ENCODE data around the gene MAD2L2. TPM values are rescaled to one million over a fixed set of nuclear protein-coding genes. Genes with fewer than 3 reads are reported as not detected.

Gene MAD2L2
- total and polyA plus RNA-seq, 9 donors: 13.0 to 35.9 (median 27.8) TPM

DNA sequence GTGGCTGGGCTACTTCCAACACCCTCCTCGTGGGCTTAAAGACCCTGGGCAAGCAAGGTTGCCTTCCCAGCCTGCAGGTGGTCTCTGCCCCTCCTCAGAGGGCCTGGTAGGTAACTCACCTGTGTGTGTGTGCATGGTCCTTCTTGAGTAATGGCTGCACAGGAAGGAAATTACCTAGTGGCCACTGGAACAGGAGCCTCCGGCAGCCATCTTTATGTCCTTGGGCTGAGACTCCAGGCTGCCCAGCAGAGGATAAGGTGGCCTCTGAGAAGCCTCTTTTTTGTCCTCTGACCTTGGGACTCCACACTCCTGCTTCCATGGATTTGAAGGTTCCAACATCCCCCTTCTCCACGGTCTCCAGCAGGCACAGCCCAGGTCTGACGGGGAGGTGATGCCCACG, 30.5 kb upstream of the MAD2L2 start:
- no peaks in the 10 kb centered on the region for H3K36me3 ChIP-seq
- H3K4me1 ChIP-seq (ENCODE audit: insufficient read depth): no peaks in the 10 kb centered on the region
- no peak overlapping the region for H3K4me3 ChIP-seq
- no peaks in the 10 kb centered on the region for H3K27me3 ChIP-seq
- WGBS, 3 donors: 86 to 95% (median 89%) methylated on average over 5 of the region's 5 CpGs
- no peak for DNase-seq
- intact Hi-C loops (cut with DNase I): loop anchor here in 1 of 4 donors (10.0 kb wide), 1 partner anchor 57 kb away; the partner anchor contains the start of genes FBXO2 and FBXO44
- no peak overlapping the region for H3K27ac ChIP-seq
- H3K9me3 ChIP-seq: no peaks in the 10 kb centered on the region
- TF ChIP-seq EP300 (IDR thresholded peaks at IDR 0.05) (no peak), POLR2A (IDR thresholded peaks at IDR 0.05) (no peak)
- TF ChIP-seq, protein P1, sequence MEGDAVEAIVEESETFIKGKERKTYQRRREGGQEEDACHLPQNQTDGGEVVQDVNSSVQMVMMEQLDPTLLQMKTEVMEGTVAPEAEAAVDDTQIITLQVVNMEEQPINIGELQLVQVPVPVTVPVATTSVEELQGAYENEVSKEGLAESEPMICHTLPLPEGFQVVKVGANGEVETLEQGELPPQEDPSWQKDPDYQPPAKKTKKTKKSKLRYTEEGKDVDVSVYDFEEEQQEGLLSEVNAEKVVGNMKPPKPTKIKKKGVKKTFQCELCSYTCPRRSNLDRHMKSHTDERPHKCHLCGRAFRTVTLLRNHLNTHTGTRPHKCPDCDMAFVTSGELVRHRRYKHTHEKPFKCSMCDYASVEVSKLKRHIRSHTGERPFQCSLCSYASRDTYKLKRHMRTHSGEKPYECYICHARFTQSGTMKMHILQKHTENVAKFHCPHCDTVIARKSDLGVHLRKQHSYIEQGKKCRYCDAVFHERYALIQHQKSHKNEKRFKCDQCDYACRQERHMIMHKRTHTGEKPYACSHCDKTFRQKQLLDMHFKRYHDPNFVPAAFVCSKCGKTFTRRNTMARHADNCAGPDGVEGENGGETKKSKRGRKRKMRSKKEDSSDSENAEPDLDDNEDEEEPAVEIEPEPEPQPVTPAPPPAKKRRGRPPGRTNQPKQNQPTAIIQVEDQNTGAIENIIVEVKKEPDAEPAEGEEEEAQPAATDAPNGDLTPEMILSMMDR (IDR thresholded peaks at IDR 0.05): no peak

DNA sequence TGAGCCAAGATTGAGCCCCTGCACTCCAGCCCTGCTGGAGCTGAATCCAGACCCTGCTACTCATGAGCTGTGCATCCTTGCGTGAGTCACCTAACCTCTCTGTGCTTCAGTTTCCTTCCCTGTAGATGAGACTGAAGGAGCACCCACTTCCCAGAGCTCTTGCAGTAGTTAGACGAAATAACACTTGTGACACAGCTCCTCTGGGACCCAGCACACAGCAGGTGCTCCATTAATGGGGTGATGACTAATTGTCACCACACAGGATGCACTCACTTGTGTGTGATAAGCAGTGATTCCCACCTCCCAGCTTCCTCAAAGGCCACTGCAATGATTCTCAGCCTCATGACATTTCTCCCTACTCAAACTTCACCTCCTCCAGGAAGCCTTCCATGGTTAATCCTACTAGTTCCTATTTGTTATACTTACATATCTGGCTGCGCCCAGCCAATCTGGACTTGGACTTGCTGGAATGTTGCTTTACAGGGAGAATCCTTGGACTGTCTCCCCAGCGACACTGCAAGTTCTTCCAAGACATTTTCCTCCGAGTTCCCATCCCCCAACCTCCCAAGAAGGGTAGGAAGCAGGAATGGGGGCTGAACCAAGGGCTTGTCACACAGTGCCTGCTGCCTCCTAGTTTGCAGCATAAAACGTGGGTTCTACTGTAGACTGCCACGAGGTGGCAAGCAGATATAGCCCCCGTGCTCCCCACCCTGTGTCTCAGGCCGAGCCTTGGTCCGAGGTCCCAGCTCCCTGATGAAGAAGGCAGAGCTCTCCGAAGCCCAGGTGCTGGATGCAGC, 27.8 kb upstream of the MAD2L2 start:
- DNase-seq: no peak
- TF ChIP-seq, protein P1 (IDR thresholded peaks at IDR 0.05): no peak
- TF ChIP-seq POLR2A (IDR thresholded peaks at IDR 0.05): no peak
- no peak for TF ChIP-seq EP300 (IDR thresholded peaks at IDR 0.05)
- H3K9me3 ChIP-seq: no peaks in the 10 kb centered on the region
- H3K4me1 ChIP-seq (ENCODE audit: insufficient read depth): no peaks in the 10 kb centered on the region
- 62 to 75% (median 66%) methylated on average over 11 of the region's 11 CpGs for WGBS, 3 donors
- H3K4me3 ChIP-seq: no peak overlapping the region
- no peak overlapping the region for H3K27ac ChIP-seq
- no peaks in the 10 kb centered on the region for H3K36me3 ChIP-seq
- no peaks in the 10 kb centered on the region for H3K27me3 ChIP-seq
- intact Hi-C loops (cut with DNase I): no loop called here

GRCh38 chr1:11707621-11708276, 26.8 kb upstream of the MAD2L2 start:
- Histone ChIP-seq H3K4me3 (no peak overlapping the region), H3K27me3 (no peaks in the 10 kb centered on the region), H3K36me3 (no peaks in the 10 kb centered on the region), H3K4me1 (ENCODE audit: insufficient read depth) (no peaks in the 10 kb centered on the region), H3K9me3 (no peaks in the 10 kb centered on the region), H3K27ac (no peak overlapping the region)
- intact Hi-C loops (cut with DNase I): no loop called here
- WGBS, 3 donors: 39 to 47% (median 39%) methylated on average over 17 of the region's 17 CpGs
- no peak for DNase-seq
- no peak for TF ChIP-seq EP300 (IDR thresholded peaks at IDR 0.05)
- TF ChIP-seq POLR2A (IDR thresholded peaks at IDR 0.05): no peak
- TF ChIP-seq, protein P1 (IDR thresholded peaks at IDR 0.05): no peak

- intact Hi-C loops (cut with DNase I): no loop called here
- H3K36me3 ChIP-seq: no peaks in the 10 kb centered on the region
- WGBS, 3 donors: 80 to 91% (median 89%) methylated on average over 13 to 14 of the region's 14 CpGs
- no peak overlapping the region for H3K4me3 ChIP-seq
- TF ChIP-seq, protein P1 (IDR thresholded peaks at IDR 0.05): no peak
- TF ChIP-seq EP300 (IDR thresholded peaks at IDR 0.05): no peak
- TF ChIP-seq POLR2A (IDR thresholded peaks at IDR 0.05): no peak
- no peak for DNase-seq
- H3K27me3 ChIP-seq: no peaks in the 10 kb centered on the region
- no peaks in the 10 kb centered on the region for H3K4me1 ChIP-seq (ENCODE audit: insufficient read depth)
- no peak overlapping the region for H3K27ac ChIP-seq
- no peaks in the 10 kb centered on the region for H3K9me3 ChIP-seq
These were observed 25.3 kb upstream of the MAD2L2 start for GRCh38 chr1:11706292-11706691.

Data from ovary (tissue), 9 donors.